Skeletal muscle tissue (tissue), 4 donors: ENCODE results near the gene MYBPH. TPM values are rescaled to one million over a fixed set of nuclear protein-coding genes. Genes with fewer than 3 reads are reported as not detected.

ENCODE experiments used
- H3K27ac ChIP-seq: one replicate; pipeline ENCODE4 v1.7.0; 2013; ENCODE audit warnings: mild to moderate bottlenecking, low read depth, low read length, inconsistent platforms
- H3K27me3 ChIP-seq, 3 donors: one replicate each; pipeline ENCODE4 v1.7.0; 2013; ENCODE audit warnings: low read length in 3 of 3; ENCODE audit not compliant: control insufficient read depth in 3 of 3, insufficient read depth in 3 of 3
- H3K36me3 ChIP-seq, 3 donors: one replicate each; pipeline ENCODE4 v1.7.0; 2013; ENCODE audit warnings: low read length in 3 of 3; ENCODE audit not compliant: control insufficient read depth in 3 of 3, insufficient read depth in 3 of 3
- H3K4me1 ChIP-seq, 3 donors: one replicate each; pipeline ENCODE4 v1.7.0; 2013; ENCODE audit warnings: low read length in 3 of 3, mild to moderate bottlenecking in 3 of 3; ENCODE audit not compliant: control insufficient read depth in 3 of 3, insufficient read depth in 3 of 3
- H3K4me3 ChIP-seq, 3 donors: one replicate each; pipeline ENCODE4 v1.7.0; 2013; ENCODE audit warnings: low read length in 3 of 3
- H3K9ac ChIP-seq, 3 donors: one replicate each; pipeline ENCODE4 v1.7.0; 2013; ENCODE audit warnings: low read length in 3 of 3, mild to moderate bottlenecking in 3 of 3, moderate library complexity in 2 of 3, low read depth in 1 of 3
- H3K9me3 ChIP-seq, 3 donors: one replicate each; pipeline ENCODE4 v1.7.0; 2013; ENCODE audit warnings: low read length in 3 of 3; ENCODE audit not compliant: control insufficient read depth in 3 of 3
- total RNA-seq: library from RNA; depleted of rRNA; stranded (reverse); fragments of >200 nt; gene quantifications from one replicate; pipeline ENCODE4 v1.2.3, GENCODE V29; 2014
- donor health status: Osteomylitis.

The MYBPH gene
- total RNA-seq, 1 donor from 2014 or later = 27.7 TPM

DNA sequence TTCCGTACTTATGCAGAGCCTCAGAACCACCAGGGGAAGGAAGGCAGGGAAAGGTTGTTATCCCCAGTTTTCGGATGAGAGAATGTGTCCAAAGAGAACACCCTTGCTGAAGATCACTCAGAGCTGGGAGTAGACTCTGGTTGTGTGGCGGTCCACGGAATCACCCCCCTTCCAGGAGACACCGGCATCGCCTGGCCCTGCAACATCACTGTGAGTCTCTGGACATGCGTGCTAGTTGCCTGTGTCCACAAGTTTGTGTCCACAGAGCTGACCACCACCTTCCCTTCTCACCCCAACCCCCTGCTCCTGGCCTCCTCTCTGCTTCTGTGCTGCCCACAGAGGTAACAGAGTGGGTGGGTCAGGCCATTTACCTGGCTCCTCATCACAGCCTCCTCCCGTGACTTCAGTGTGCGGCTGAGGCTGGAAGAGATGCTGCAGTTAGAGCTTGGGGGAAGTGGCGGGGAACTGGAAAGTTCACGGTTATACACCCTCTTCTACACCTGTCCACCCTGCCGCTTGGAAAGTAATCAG lies 7.3 kb downstream of the MYBPH start:
- Histone ChIP-seq H3K9ac (no peak overlapping the region), H3K4me3 (no peak overlapping the region), H3K4me1 (peaks cover 17 to 23% (median 18%) of the 10 kb centered on the region in 3 donors), H3K36me3 (peaks cover 0 to 2% (median 0%) of the 10 kb centered on the region in 3 donors), H3K9me3 (no peaks in the 10 kb centered on the region), H3K27ac (no peak overlapping the region), H3K27me3 (no peaks in the 10 kb centered on the region)

DNA sequence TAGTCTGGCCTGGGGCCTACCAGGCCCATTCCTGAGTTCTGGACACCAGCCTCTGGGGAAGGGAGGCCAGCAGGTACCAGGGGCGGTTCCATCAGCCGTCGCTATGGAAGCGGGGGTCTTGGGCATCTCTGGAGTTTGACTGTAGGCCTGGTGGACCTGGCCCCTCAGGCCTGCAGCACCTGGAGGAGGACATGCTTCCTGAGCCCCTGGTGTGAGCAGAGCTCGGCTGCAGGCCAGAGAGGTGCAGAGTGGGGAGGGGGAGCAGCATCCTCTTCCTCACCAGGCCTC lies 7.8 kb downstream of the MYBPH start:
- peaks cover 0 to 2% (median 0%) of the 10 kb centered on the region in 3 donors for H3K36me3 ChIP-seq
- H3K9me3 ChIP-seq = no peaks in the 10 kb centered on the region
- no peak overlapping the region for H3K9ac ChIP-seq
- no peaks in the 10 kb centered on the region for H3K27me3 ChIP-seq
- no peak overlapping the region for H3K4me3 ChIP-seq
- H3K4me1 ChIP-seq = peaks cover 12 to 18% (median 13%) of the 10 kb centered on the region in 3 donors
- no peak overlapping the region for H3K27ac ChIP-seq

DNA sequence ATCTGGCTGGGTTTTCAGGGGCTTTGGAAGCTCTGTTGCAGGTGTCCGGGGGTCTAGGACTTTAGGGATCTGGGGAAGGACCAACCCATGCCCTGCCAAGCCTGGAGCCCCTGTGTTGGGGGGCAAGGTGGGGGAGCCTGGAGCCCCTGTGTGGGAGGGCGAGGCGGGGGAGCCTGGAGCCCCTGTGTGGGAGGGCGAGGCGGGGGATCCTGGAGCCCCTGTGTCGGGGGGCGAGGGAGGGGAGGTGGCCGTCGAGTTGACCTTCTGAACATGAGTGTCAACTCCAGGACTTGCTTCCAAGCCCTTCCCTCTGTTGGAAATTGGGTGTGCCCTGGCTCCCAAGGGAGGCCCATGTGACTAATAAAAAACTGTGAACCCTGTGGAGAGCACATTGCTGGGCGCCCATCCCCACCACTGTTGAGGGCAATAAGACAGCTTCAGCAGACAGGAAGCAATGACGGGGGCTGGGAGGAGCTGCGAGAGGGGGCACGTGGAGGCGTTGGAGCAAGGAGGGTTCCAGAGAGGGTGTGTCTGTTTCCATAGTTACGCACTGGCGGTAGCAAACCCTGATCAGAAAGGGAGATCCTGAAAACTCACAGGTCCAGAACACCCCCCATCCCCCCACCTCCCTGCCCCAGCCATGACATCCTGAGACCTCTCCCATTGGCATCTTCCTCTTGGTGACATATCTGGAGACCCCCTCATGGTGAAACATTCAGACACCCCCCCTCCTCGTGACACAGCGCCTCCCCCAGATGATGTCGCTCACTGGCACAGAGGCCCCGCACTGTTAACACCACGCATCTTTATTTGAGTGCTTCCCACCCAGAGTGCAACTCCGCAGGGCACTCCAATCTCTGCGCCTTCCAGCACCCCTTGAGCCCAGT lies 8.4 kb downstream of the MYBPH start:
- Histone ChIP-seq H3K9ac (no peak overlapping the region), H3K27me3 (peaks cover 0 to under 1% (median 0%) of the 10 kb centered on the region in 3 donors), H3K36me3 (peaks cover 0 to 2% (median 0%) of the 10 kb centered on the region in 3 donors), H3K4me3 (no peak overlapping the region), H3K4me1 (peaks cover 6 to 12% (median 7%) of the 10 kb centered on the region in 3 donors), H3K9me3 (no peaks in the 10 kb centered on the region), H3K27ac (no peak overlapping the region)

DNA sequence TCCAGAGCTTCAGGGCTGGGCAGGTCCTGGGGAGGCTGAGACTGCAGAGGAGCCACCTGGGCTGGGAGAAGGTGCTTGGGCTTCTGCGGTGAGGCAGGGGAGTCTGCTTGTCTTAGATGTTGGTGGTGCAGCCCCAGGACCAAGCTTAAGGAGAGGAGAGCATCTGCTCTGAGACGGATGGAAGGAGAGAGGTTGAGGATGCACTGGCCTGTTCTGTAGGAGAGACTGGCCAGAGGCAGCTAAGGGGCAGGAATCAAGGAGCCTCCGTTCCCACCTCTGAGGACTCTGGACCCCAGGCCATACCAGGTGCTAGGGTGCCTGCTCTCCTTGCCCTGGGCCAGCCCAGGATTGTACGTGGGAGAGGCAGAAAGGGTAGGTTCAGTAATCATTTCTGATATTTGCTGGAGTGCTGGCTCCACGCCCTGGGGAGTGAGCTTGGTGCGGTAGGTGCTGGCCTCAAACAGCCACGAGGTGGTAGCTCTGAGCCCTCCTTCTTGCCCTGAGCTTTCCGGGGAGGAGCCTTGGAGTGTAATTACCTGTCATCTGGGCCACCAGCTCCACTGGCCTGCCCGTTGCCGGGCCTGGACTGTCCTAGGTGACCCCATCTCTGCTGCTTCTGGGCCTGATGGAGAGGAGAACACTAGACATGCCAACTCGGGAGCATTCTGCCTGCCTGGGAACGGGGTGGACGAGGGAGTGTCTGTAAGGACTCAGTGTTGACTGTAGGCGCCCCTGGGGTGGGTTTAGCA lies 9.3 kb downstream of the MYBPH start:
- H3K9ac ChIP-seq = peak overlapping the region in 1 of 3 donors; percentile 16
- no peak overlapping the region for H3K27ac ChIP-seq
- H3K4me3 ChIP-seq = no peak overlapping the region
- H3K36me3 ChIP-seq = peaks cover 0 to 2% (median 0%) of the 10 kb centered on the region in 3 donors
- peaks cover 0 to 6% (median 0%) of the 10 kb centered on the region in 3 donors for H3K4me1 ChIP-seq
- peaks cover 0 to 6% (median 0%) of the 10 kb centered on the region in 3 donors for H3K27me3 ChIP-seq
- no peaks in the 10 kb centered on the region for H3K9me3 ChIP-seq

DNA sequence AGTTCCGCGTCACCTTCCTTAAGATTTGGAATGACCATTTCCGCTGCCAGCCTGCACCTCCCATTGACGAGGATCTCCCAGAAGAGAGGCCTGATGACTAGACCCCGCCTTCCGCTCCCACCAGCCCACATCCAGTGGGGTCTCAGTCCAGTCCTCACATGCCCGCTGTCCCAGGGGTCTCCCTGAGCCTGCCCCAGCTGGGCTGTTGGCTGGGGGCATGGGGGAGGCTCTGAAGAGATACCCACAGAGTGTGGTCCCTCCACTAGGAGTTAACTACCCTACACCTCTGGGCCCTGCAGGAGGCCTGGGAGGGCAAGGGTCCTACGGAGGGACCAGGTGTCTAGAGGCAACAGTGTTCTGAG lies 9.8 kb downstream of the MYBPH start:
- peaks cover 0 to 2% (median 0%) of the 10 kb centered on the region in 3 donors for H3K36me3 ChIP-seq
- no peaks in the 10 kb centered on the region for H3K9me3 ChIP-seq
- peaks cover 0 to 6% (median 0%) of the 10 kb centered on the region in 3 donors for H3K4me1 ChIP-seq
- H3K27me3 ChIP-seq = peaks cover 0 to 6% (median 0%) of the 10 kb centered on the region in 3 donors
- H3K27ac ChIP-seq = no peak overlapping the region
- no peak overlapping the region for H3K9ac ChIP-seq
- no peak overlapping the region for H3K4me3 ChIP-seq

DNA sequence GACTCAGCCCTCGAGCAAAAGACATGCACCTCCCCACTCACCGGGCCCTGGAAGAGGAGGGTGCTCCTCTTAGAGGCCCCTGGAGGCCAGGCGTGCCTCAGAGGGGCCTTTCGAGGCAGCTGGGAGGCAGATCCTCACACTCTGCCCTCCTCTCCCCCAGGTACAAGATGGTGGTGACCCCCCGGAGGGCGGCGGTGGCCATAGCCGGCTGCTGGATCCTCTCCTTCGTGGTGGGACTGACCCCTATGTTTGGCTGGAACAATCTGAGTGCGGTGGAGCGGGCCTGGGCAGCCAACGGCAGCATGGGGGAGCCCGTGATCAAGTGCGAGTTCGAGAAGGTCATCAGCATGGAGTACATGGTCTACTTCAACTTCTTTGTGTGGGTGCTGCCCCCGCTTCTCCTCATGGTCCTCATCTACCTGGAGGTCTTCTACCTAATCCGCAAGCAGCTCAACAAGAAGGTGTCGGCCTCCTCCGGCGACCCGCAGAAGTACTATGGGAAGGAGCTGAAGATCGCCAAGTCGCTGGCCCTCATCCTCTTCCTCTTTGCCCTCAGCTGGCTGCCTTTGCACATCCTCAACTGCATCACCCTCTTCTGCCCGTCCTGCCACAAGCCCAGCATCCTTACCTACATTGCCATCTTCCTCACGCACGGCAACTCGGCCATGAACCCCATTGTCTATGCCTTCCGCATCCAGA lies 10.4 kb downstream of the MYBPH start:
- Histone ChIP-seq H3K9ac (no peak overlapping the region), H3K27me3 (peaks cover 0 to 6% (median 0%) of the 10 kb centered on the region in 3 donors), H3K9me3 (no peaks in the 10 kb centered on the region), H3K27ac (no peak overlapping the region), H3K4me1 (peaks cover 0 to 6% (median 0%) of the 10 kb centered on the region in 3 donors), H3K36me3 (peaks cover 0 to 2% (median 0%) of the 10 kb centered on the region in 3 donors), H3K4me3 (no peak overlapping the region)

DNA sequence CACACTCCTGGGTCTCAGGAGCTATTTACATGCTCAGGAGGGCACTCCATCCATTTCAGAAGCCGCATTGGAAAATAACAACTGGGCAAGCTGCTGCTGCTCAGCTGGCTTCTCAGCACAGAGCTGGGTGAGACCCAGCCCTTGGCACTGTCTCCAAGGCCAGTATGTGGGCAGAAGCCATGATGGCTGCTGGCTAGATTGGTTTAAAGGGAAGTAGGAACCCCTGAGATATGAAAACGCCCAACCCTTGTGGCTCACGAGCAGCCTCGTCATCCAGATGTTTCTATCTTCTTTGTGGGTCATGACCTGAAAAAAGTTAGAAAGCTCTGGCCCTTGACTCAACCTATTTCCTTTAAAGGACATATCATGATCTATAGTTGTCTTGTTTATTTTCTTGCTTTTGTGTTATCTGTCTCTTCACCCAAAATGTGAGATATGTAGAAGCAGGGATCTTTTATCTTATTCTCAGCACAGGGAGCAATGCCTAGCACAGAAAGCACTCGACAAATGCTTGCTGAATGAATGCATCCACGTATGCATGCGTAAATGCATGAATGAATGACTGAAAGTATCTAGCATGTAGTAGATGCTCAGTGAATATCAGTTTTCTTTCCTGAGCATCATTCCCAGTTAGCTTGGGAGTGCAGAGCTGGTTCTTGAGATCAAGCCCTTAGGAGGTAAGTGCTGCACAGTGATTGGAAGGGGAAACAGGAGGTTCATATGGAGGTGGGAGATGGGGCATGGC lies 11.6 kb downstream of the MYBPH start:
- Histone ChIP-seq H3K27ac (no peak overlapping the region), H3K4me3 (no peak overlapping the region), H3K27me3 (peaks cover 0 to 6% (median 0%) of the 10 kb centered on the region in 3 donors), H3K36me3 (peaks cover 0 to 2% (median 0%) of the 10 kb centered on the region in 3 donors), H3K4me1 (peaks cover 0 to 6% (median 0%) of the 10 kb centered on the region in 3 donors), H3K9me3 (no peaks in the 10 kb centered on the region), H3K9ac (no peak overlapping the region)

DNA sequence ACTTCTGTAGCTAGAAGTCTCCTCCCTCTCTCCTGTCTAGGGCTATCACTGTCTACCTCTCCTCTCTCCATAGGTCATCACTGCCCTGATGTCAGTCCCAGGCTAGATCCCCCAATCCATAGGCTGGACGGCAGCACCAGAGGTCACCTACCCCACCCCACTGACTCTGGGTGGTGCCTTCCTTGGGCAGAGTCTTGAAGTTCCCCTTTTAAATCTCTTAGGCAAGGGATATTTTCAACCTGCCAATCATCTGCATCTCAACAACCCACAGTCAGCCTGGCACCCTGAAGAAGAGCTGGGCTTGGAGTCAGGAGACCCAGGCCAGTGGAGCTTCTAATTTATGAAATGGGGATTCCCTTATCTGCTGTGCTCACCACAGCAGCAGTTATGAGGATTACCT lies 13.2 kb downstream of the MYBPH start:
- H3K27me3 ChIP-seq = peaks cover 0 to 10% (median 0%) of the 10 kb centered on the region in 3 donors
- no peak overlapping the region for H3K4me3 ChIP-seq
- peaks cover 0 to 6% (median 0%) of the 10 kb centered on the region in 3 donors for H3K4me1 ChIP-seq
- no peak overlapping the region for H3K9ac ChIP-seq
- peaks cover 0 to 2% (median 0%) of the 10 kb centered on the region in 3 donors for H3K36me3 ChIP-seq
- H3K27ac ChIP-seq = no peak overlapping the region
- H3K9me3 ChIP-seq = no peaks in the 10 kb centered on the region

DNA sequence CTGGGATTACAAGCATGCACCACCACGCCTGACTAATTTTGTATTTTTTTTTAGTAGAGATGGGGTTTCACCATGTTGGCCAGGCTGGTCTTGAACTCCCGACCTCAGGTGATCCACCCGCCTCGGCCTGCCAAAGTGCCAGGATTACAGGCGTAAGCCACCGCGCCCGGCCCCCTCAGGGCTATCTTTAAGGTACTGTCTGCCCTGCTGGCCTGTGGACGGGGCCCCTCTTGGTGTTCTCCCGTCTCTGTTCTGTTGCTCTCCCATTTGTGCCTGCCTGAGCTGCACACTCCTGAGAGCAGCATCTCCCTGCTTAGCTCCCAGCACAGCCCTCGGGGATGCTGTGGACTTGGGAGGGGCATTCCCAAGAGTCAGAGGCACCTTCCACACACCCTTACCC lies 13.9 kb downstream of the MYBPH start:
- Histone ChIP-seq H3K4me1 (peaks cover 0 to 6% (median 0%) of the 10 kb centered on the region in 3 donors), H3K27me3 (peaks cover 0 to 10% (median 0%) of the 10 kb centered on the region in 3 donors), H3K9ac (no peak overlapping the region)

More for the DNA sequence above, 13.9 kb downstream of the MYBPH start:
- Histone ChIP-seq H3K4me3 (no peak overlapping the region), H3K27ac (no peak overlapping the region), H3K9me3 (no peaks in the 10 kb centered on the region), H3K36me3 (peaks cover 0 to 2% (median 0%) of the 10 kb centered on the region in 3 donors)
